ENCODE measurements around the gene SLC35F4.
"Not testable (repeated sequence)": the region's sequence is repeated elsewhere in the genome, so short reads cannot be mapped to it uniquely, and the experiment has no call there.

SLC35F4 gene

DNA sequence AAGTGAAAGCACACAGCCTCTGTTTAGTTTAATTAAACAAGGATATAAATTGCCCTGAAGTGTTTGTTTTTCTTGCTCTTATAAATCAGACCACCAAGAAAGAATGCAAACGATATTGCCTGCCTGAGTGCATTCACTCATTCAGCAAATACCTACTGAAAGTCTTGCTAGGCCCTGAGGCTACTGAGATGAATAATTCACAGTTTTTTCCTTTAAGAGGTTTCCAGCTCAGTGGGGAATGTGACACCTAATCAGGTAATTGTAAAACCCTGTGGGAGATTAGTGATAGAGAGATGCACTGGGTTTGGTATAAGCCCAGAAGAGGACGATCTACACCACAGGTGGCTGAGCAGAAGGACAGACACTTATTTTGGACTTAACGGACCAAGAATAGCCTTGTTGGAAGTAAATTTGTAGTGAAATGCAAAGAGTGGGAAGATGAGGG, 151.4 kb downstream of the SLC35F4 start:
- CTCF ChIA-PET, result no interaction called here
- POLR2A ChIA-PET, result no interaction called here
- TF ChIP-seq, protein P1, sequence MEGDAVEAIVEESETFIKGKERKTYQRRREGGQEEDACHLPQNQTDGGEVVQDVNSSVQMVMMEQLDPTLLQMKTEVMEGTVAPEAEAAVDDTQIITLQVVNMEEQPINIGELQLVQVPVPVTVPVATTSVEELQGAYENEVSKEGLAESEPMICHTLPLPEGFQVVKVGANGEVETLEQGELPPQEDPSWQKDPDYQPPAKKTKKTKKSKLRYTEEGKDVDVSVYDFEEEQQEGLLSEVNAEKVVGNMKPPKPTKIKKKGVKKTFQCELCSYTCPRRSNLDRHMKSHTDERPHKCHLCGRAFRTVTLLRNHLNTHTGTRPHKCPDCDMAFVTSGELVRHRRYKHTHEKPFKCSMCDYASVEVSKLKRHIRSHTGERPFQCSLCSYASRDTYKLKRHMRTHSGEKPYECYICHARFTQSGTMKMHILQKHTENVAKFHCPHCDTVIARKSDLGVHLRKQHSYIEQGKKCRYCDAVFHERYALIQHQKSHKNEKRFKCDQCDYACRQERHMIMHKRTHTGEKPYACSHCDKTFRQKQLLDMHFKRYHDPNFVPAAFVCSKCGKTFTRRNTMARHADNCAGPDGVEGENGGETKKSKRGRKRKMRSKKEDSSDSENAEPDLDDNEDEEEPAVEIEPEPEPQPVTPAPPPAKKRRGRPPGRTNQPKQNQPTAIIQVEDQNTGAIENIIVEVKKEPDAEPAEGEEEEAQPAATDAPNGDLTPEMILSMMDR (IDR thresholded peaks at IDR 0.05; ENCODE audit: insufficient read depth, low read length, missing control alignments), result no peak
- DNase-seq (ENCODE audit: low read depth, low spot score), result no peak
- H3K4me3 ChIP-seq (ENCODE audit: low read depth, low read length), result no peak overlapping the region

DNA sequence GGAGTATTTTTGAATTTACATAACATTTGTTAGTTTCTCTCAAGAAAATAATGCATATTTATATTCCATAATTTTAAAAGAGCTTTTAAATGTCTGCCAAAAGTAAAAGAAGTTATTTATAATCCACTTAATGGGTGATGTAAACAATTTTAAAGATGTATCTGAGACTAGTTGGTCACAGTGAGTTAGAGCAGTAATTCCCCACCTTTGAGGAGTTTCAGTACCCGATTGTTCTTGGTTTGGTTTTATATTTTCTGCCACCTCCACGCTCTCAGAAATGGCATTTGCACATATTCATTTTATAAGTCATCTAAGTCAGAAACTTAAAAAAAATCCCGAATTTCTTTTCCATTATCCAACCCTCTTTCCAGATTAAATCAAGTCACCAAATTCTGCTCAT, 153.2 kb downstream of the SLC35F4 start:
- DNase-seq (ENCODE audit: low read depth, low spot score), result no peak
- POLR2A ChIA-PET, result no interaction called here
- H3K4me3 ChIP-seq (ENCODE audit: low read depth, low read length), result no peak overlapping the region
- TF ChIP-seq, protein P1 (IDR thresholded peaks at IDR 0.05; ENCODE audit: insufficient read depth, low read length, missing control alignments), result no peak
- CTCF ChIA-PET, result no interaction called here

DNA sequence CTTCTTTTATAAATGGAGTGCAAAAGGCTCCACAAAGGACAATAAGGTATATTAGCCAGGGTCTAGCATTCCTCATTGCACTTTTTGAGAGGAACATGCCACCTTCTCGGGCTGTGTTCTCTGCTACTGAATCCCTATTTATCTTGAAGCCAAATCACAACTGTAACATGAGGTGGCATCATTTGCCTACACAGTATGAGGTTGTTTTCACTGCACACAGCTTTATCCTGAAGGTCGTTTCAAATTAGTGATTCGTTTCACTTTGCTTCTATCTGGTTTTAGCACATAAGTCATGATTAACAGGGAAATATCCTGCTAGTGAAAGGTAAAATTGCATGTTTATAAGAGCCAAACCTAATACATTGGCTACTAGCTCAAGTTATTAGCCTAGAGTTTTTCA, 153.8 kb downstream of the SLC35F4 start:
- TF ChIP-seq, protein P1 (IDR thresholded peaks at IDR 0.05; ENCODE audit: insufficient read depth, low read length, missing control alignments), result no peak
- H3K4me3 ChIP-seq (ENCODE audit: low read depth, low read length), result no peak overlapping the region
- ChIA-PET POLR2A (no interaction called here), CTCF (interaction anchor here (0.7 kb wide), 1 partner anchor 19 kb away, joined by 3 read pairs; no protein-coding TSS in a partner anchor)
- no peak for DNase-seq (ENCODE audit: low read depth, low spot score)

DNA sequence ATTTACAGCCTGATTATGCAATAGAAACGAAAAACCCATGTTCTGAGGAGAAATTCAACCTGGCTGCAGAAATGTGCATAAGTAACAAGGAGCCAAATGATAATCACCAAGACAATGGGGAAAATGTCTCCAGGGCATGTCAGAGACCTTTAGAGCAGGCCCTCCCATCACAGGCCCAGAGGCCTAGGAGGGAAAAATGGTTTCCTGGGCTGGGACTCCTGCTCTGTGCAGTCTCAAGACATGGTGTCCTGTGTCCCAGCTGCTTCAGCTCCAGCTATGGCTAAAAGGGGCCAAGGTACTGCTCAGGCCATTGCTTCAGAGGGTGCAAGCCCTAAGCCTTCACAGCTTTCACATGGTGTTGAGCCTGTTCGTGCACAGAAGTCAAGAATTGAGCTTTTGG, 156.0 kb downstream of the SLC35F4 start:
- CTCF ChIA-PET, result no interaction called here
- DNase-seq (ENCODE audit: low read depth, low spot score), result no peak
- TF ChIP-seq, protein P1 (IDR thresholded peaks at IDR 0.05; ENCODE audit: insufficient read depth, low read length, missing control alignments), result no peak
- POLR2A ChIA-PET, result no interaction called here
- no peak overlapping the region for H3K4me3 ChIP-seq (ENCODE audit: low read depth, low read length)

DNA sequence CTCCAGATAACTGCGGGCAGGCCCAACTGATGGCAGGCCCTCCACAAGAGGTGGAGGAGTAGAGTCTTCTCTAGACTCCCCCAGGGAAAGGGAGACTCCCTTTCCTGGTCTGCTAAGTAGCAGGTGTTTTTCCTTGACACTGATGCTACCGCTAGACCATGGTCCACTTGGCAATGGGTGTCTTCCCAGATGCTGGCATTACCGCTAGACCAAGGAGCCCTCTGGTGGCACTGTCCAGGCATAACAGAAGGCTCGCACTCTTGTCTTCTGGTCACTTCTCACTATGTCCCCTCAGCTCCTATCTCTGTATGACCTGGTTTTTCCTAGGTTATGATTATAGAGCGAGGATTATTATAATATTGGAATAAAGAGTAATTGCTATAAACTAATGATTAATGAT, 156.8 kb downstream of the SLC35F4 start:
- DNase-seq (ENCODE audit: low read depth, low spot score); POLR2A ChIA-PET; H3K4me3 ChIP-seq (ENCODE audit: low read depth, low read length); CTCF ChIA-PET: not testable (repeated sequence)

DNA sequence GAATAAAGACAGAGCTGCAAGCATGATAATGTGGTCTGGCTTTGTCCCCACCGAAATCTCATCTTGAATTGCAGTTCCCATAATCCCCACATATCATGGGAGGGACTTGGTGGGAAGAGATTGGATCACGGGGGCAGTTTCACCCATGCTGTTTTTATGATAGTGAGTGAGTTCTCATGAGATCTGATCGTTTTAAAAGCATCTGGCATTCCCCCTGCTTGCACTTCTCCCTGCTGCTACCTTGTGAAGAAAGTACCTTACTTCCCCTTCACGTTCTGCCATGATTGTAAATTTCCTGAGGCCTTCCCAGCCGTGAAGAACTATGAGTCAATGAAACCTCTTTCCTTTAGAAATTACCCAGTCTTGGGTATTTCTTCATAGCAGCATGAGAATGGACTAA, 158.7 kb downstream of the SLC35F4 start:
- no peak overlapping the region for H3K4me3 ChIP-seq (ENCODE audit: low read depth, low read length)
- ChIA-PET POLR2A (no interaction called here), CTCF (interaction anchor here (1.4 kb wide), 1 partner anchor 15 kb away, joined by 4 read pairs; no protein-coding TSS in a partner anchor)
- DNase-seq (ENCODE audit: low read depth, low spot score), result no peak
- TF ChIP-seq, protein P1 (IDR thresholded peaks at IDR 0.05; ENCODE audit: insufficient read depth, low read length, missing control alignments), result no peak

DNA sequence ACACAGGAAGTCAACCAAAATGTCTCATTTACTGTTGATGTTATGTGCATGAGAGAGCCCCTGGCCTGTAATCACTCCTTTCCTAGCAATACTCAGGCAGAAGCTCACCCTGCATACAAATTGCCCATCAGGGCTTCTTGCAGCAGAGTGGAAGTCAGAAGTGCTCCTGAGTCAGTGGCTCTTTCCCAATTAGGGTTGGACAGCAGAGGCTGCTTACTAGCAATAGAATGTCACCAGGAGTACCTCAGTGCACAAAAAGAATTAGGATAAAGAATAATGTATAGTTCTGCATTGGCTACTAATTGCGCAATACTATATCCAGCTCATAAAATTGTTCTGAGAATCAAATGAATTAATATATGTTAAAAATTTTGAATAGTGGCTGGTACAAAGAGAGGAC, 161.1 kb downstream of the SLC35F4 start:
- no peak overlapping the region for H3K4me3 ChIP-seq (ENCODE audit: low read depth, low read length)
- TF ChIP-seq, protein P1 (IDR thresholded peaks at IDR 0.05; ENCODE audit: insufficient read depth, low read length, missing control alignments), result no peak
- no peak for DNase-seq (ENCODE audit: low read depth, low spot score)
- ChIA-PET POLR2A (no interaction called here), CTCF (interaction anchor here (2.6 kb wide), 1 partner anchor 13 kb away, joined by 16 read pairs; no protein-coding TSS in a partner anchor)

Data from AG04449 (cell line).